ENCODE data around the gene RSPO4.

GRCh38 chr20:925516-925915 is 76.6 kb downstream of the RSPO4 start:
- TF ChIP-seq CTCF (IDR thresholded peaks at IDR 0.05) (no peak), EP300 (IDR thresholded peaks at IDR 0.05) (no peak), POLR2A (IDR thresholded peaks at IDR 0.05; ENCODE audit: low read depth) (no peak), POLR2AphosphoS5 (IDR thresholded peaks at IDR 0.05) (no peak)
